H9 (cell line): Measurements from ENCODE around the gene PTPDC1. TPM values are rescaled to one million over a fixed set of nuclear protein-coding genes. Genes with fewer than 3 reads are reported as not detected.

Experiments used
- DNase-seq: peaks from one replicate; pipeline ENCODE4 v3.0.0-alpha.2; 2017
- H2AFZ ChIP-seq: one replicate; pipeline ENCODE4 v1.6.1; 2013; ENCODE audit warnings: mild to moderate bottlenecking, low read length, control low read depth, moderate library complexity
- H2AK5ac ChIP-seq: 2 replicates; pipeline ENCODE4 v1.6.1; 2013; ENCODE audit warnings: low read length, control low read depth, mixed read lengths; ENCODE audit not compliant: insufficient read length
- H2BK120ac ChIP-seq: one replicate; pipeline ENCODE4 v1.6.1; 2013; ENCODE audit warnings: low read depth, mild to moderate bottlenecking, low read length, control low read depth, inconsistent platforms; ENCODE audit not compliant: poor library complexity, severe bottlenecking
- H2BK12ac ChIP-seq: 2 replicates; pipeline ENCODE4 v1.6.1; 2013; ENCODE audit warnings: low read length, control low read depth, mixed read lengths, low read depth; ENCODE audit not compliant: insufficient read length
- H2BK15ac ChIP-seq: 2 replicates; pipeline ENCODE4 v1.6.1; 2013; ENCODE audit warnings: low read depth, low read length, control low read depth
- H2BK20ac ChIP-seq: one replicate; pipeline ENCODE4 v1.6.1; 2013; ENCODE audit warnings: low read depth, mild to moderate bottlenecking, low read length, control low read depth, inconsistent platforms; ENCODE audit not compliant: poor library complexity, severe bottlenecking
- H2BK5ac ChIP-seq: 2 replicates; pipeline ENCODE4 v1.6.1; 2013; ENCODE audit warnings: low read length, control low read depth, mixed read lengths; ENCODE audit not compliant: insufficient read length
- H3K14ac ChIP-seq: 2 replicates; pipeline ENCODE4 v1.6.1; 2013; ENCODE audit warnings: low read length, control low read depth; ENCODE audit not compliant: insufficient read depth
- H3K18ac ChIP-seq: 2 replicates; pipeline ENCODE4 v1.6.1; 2013; ENCODE audit warnings: low read depth, mild to moderate bottlenecking, mixed read lengths, low read length, control low read depth; ENCODE audit not compliant: insufficient read length
- H3K23ac ChIP-seq: 2 replicates; pipeline ENCODE4 v1.6.1; 2013; ENCODE audit warnings: low read length, control low read depth, mixed read lengths, low read depth; ENCODE audit not compliant: insufficient read length
- H3K23me2 ChIP-seq: 2 replicates; pipeline ENCODE4 v1.6.1; 2013; ENCODE audit warnings: low read depth, mild to moderate bottlenecking, mixed read lengths, low read length, control low read depth; ENCODE audit not compliant: insufficient read length, poor library complexity, severe bottlenecking
- H3K27ac ChIP-seq: 2 replicates; pipeline ENCODE4 v1.5.1; 2013; ENCODE audit warnings: low read length, control low read depth, mixed read lengths, low read depth; ENCODE audit not compliant: insufficient read length
- H3K27me3 ChIP-seq: 2 replicates; pipeline ENCODE4 v1.6.1; 2013; ENCODE audit warnings: low read length, control low read depth, inconsistent platforms; ENCODE audit not compliant: insufficient read depth
- H3K4ac ChIP-seq: 2 replicates; pipeline ENCODE4 v1.6.1; 2013; ENCODE audit warnings: low read depth, mild to moderate bottlenecking, control low read depth, inconsistent platforms, low read length, moderate library complexity
- H3K4me1 ChIP-seq: 2 replicates; pipeline ENCODE4 v1.6.1; 2013; ENCODE audit warnings: low read length, control low read depth, inconsistent platforms; ENCODE audit not compliant: insufficient read depth
- H3K4me2 ChIP-seq: 2 replicates; pipeline ENCODE4 v1.6.1; 2013; ENCODE audit warnings: low read length, control low read depth, mixed read lengths; ENCODE audit not compliant: insufficient read length, insufficient read depth
- H3K56ac ChIP-seq: 2 replicates; pipeline ENCODE4 v1.6.1; 2013; ENCODE audit warnings: low read depth, mild to moderate bottlenecking, mixed read lengths, low read length, control low read depth; ENCODE audit not compliant: insufficient read length
- H3K79me1 ChIP-seq: 2 replicates; pipeline ENCODE4 v1.6.1; 2013; ENCODE audit warnings: low read depth, mild to moderate bottlenecking, moderate library complexity, low read length, control low read depth, inconsistent platforms; ENCODE audit not compliant: insufficient read depth, poor library complexity, severe bottlenecking
- H3K79me2 ChIP-seq: 2 replicates; pipeline ENCODE4 v1.6.1; 2013; ENCODE audit warnings: low read length, control low read depth, inconsistent platforms; ENCODE audit not compliant: insufficient read depth
- H3K9ac ChIP-seq: 2 replicates; pipeline ENCODE4 v1.6.1; 2013; ENCODE audit warnings: low read length, control low read depth, mixed read lengths; ENCODE audit not compliant: insufficient read length; ENCODE audit errors: extremely low read depth
- H3K9me3 ChIP-seq: one replicate; pipeline ENCODE4 v1.6.1; 2013; ENCODE audit warnings: low read depth, low read length, inconsistent platforms; ENCODE audit not compliant: control insufficient read depth
- H3T11ph ChIP-seq: one replicate; pipeline ENCODE4 v1.6.1; 2013; ENCODE audit warnings: mild to moderate bottlenecking, low read length, control low read depth, inconsistent platforms
- H4K20me1 ChIP-seq: one replicate; pipeline ENCODE4 v1.6.1; 2013; ENCODE audit not compliant: control insufficient read depth, insufficient read length, insufficient read depth
- H4K5ac ChIP-seq: 2 replicates; pipeline ENCODE4 v1.6.1; 2013; ENCODE audit warnings: low read depth, mild to moderate bottlenecking, mixed read lengths, low read length, control low read depth; ENCODE audit not compliant: insufficient read length
- H4K8ac ChIP-seq: replicated peaks from 2 replicates; pipeline ENCODE4 v1.6.1; 2013; ENCODE audit warnings: low read length, control low read depth, mixed read lengths, low read depth; ENCODE audit not compliant: insufficient read length
- H4K91ac ChIP-seq: 2 replicates; pipeline ENCODE4 v1.6.1; 2013; ENCODE audit warnings: low read depth, mild to moderate bottlenecking, moderate library complexity, mixed read lengths, low read length, control low read depth; ENCODE audit not compliant: insufficient read length
- H3K27ac Mint-ChIP-seq, 3 experiments: 2 replicates in 2 of 3; 3 replicates in 1 of 3; pipeline ENCODE4 v1.8.0; 2020 to 2021; ENCODE audit warnings: mixed read lengths in 3 of 3, mild to moderate bottlenecking in 1 of 3, moderate library complexity in 1 of 3
- H3K27me3 Mint-ChIP-seq: 2 replicates; pipeline ENCODE4 v1.8.0; 2021; ENCODE audit warnings: low read depth, mild to moderate bottlenecking, moderate library complexity, mixed read lengths
- H3K36me3 Mint-ChIP-seq, 3 experiments: 2 replicates in 2 of 3; 3 replicates in 1 of 3; pipeline ENCODE4 v1.8.0; 2020 to 2021; ENCODE audit warnings: low read depth in 3 of 3, mixed read lengths in 3 of 3; ENCODE audit not compliant: insufficient read depth in 1 of 3
- H3K4me1 Mint-ChIP-seq, 2 experiments: 2 replicates each; pipeline ENCODE4 v1.8.0; 2020; ENCODE audit warnings: mixed read lengths in 2 of 2
- H3K4me3 Mint-ChIP-seq, 2 experiments: 2 replicates in 1 of 2; 3 replicates in 1 of 2; pipeline ENCODE4 v1.8.0; 2020 to 2021; ENCODE audit warnings: mild to moderate bottlenecking in 2 of 2, mixed read lengths in 2 of 2, moderate library complexity in 1 of 2
- H3K9me3 Mint-ChIP-seq, 2 experiments: 2 replicates in 1 of 2; 3 replicates in 1 of 2; pipeline ENCODE4 v1.8.0; 2020; ENCODE audit warnings: mild to moderate bottlenecking in 2 of 2, mixed read lengths in 2 of 2, moderate library complexity in 1 of 2
- WGBS: extraction: QIAGEN DNeasy Blood & Tissue Kit; methylation state at CpG from one replicate; pipeline ENCODE4 v1.1.7; 2013; ENCODE audit warnings: missing lambda C conversion rate, low lambda C conversion rate, mixed read lengths; ENCODE audit not compliant: insufficient read length; ENCODE audit errors: extremely low coverage; 5-methylcytosine and 5-hydroxymethylcytosine counted together
- total RNA-seq: library from RNA; stranded (reverse); gene quantifications from 2 replicates; pipeline ENCODE4 v1.2.1, GENCODE V29; 2021
- TF ChIP-seq, protein P1 (sequence below): fragments of 200-600 bp; sonication (generic); conservative IDR thresholded peaks from 3 replicates; pipeline ENCODE4 v1.8.0; 2021; ENCODE audit warnings: antibody characterized with exemption, mild to moderate bottlenecking

PTPDC1 gene
- total RNA-seq, 1 experiment from 2014 or later = 4.8 TPM

DNA sequence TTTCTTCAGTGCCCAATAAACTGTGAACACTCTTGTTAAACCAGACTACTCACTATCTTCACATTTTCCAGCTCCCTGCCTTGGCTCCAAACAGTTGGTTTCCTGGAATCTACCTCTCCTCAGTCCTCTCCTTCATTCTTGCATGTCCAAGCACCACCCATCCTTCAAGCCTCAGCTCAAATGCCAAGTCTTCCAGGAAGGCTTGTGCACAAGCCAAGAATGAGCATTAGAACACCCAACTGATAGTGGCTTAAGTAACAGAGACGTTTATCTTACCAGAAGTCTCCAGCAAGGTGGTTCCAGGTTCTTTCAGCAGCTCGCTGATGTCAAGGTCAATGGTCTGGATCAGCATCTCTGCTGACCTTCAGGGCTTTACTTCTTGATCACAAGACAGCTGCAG, 60.1 kb downstream of the PTPDC1 start:
- no peak overlapping the region for H3K23ac ChIP-seq
- no peak overlapping the region for H3K9ac ChIP-seq
- no peaks in the 10 kb centered on the region for H3K23me2 ChIP-seq
- H3K9me3 ChIP-seq = no peaks in the 10 kb centered on the region
- no peak for DNase-seq
- H3T11ph ChIP-seq = no peak overlapping the region
- no peak overlapping the region for H2AK5ac ChIP-seq
- H2AFZ ChIP-seq = no peak overlapping the region
- H2BK5ac ChIP-seq = no peak overlapping the region
- no peak overlapping the region for H3K56ac ChIP-seq
- H2BK120ac ChIP-seq = no peak overlapping the region
- TF ChIP-seq, protein P1, sequence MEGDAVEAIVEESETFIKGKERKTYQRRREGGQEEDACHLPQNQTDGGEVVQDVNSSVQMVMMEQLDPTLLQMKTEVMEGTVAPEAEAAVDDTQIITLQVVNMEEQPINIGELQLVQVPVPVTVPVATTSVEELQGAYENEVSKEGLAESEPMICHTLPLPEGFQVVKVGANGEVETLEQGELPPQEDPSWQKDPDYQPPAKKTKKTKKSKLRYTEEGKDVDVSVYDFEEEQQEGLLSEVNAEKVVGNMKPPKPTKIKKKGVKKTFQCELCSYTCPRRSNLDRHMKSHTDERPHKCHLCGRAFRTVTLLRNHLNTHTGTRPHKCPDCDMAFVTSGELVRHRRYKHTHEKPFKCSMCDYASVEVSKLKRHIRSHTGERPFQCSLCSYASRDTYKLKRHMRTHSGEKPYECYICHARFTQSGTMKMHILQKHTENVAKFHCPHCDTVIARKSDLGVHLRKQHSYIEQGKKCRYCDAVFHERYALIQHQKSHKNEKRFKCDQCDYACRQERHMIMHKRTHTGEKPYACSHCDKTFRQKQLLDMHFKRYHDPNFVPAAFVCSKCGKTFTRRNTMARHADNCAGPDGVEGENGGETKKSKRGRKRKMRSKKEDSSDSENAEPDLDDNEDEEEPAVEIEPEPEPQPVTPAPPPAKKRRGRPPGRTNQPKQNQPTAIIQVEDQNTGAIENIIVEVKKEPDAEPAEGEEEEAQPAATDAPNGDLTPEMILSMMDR = no peak
- no peak overlapping the region for H2BK12ac ChIP-seq
- H3K4me2 ChIP-seq = no peak overlapping the region
- WGBS = no CpG with 5 or more reads among the region's 2 CpGs
- H3K27ac ChIP-seq = no peak overlapping the region
- H3K79me2 ChIP-seq = no peaks in the 10 kb centered on the region
- no peak overlapping the region for H2BK20ac ChIP-seq
- Mint-ChIP-seq H3K27me3 (peaks cover 1% of the 10 kb centered on the region; the same call in 1 of the 2 replicates), H3K9me3 (no peaks in the 10 kb centered on the region; a peak in 1 of 5 replicates), H3K27ac (no peak overlapping the region), H3K4me3 (no peak overlapping the region), H3K4me1 (peaks cover 24 to 25% of the 10 kb centered on the region in 2 experiments), H3K36me3 (no peaks in the 10 kb centered on the region)
- no peak overlapping the region for H3K4ac ChIP-seq
- no peak overlapping the region for H2BK15ac ChIP-seq
- H3K4me1 ChIP-seq = peaks cover 6% of the 10 kb centered on the region; the same call in 1 of the 2 replicates
- H4K20me1 ChIP-seq = no peaks in the 10 kb centered on the region
- no peaks in the 10 kb centered on the region for H3K27me3 ChIP-seq
- H4K91ac ChIP-seq = no peak overlapping the region
- H4K8ac ChIP-seq = no peak overlapping the region
- no peak overlapping the region for H4K5ac ChIP-seq
- no peaks in the 10 kb centered on the region for H3K79me1 ChIP-seq
- no peak overlapping the region for H3K18ac ChIP-seq
- no peak overlapping the region for H3K14ac ChIP-seq
